ENCODE data around the gene LRRK1.

LRRK1 gene

DNA sequence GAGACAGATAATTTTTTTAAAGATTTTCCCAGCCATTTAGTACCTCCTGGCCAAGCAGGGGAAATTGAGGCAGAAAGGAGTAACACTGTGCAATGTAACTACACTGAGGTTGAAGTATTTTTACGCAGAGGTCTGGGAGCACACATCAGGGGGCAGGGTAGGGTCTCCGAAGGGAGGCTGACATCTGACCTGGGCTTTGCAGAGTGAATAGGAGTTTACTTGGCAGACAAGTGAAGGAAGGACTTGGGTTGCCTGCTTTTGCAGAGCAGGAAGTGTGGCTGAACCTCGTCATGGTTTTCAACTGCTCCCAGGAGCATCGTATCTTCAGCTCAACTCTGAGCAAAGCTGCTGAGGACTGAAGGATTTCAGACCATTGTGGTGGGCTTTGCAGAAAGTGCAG lies 66.2 kb downstream of the LRRK1 start:
- DNase-seq: no peak

- no peak for DNase-seq
Measured at GRCh38 chr15:100986158-100986896, 67.2 kb downstream of the LRRK1 start.

DNA sequence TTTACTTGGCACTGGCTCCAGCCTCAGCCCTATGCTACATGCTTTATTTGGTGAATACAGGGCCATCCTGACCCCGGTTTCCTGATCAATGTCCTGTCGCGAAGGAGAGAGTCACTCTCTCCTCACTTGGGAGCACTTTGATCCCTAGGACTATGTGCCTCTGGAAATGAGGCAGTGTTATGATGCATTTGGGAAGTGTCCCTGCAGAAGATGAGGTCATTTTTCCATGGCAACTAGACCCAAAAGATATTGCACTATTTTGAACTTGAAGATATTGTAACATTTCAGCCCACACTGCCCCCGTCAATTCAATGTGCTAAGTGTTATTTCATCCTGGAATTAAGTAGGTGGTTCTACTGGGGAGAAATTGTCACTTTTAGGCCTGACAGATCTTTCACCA lies 68.0 kb downstream of the LRRK1 start:
- DNase-seq: no peak

GRCh38 chr15:100988297-100988696 lies 69.1 kb downstream of the LRRK1 start:
- no peak for DNase-seq

DNA sequence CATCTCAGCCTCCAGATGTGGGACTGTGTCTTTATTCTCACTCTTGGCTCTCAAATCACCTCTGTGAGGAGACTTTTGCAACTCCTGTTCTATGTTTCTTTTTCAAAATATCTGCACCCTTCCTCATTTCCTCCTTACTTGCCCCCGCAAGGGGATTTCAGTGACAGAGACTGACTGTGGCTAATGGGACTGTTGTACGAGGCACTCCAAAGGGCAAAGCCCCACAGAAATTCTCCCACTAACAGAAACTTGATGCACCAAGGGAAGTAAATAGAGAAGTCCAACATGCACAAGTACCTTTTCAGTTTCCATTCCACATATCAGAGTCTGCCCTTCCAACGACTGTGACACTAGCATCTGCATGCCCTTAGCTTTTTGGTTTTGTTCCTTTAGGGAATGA lies 69.7 kb downstream of the LRRK1 start:
- DNase-seq: no peak

DNA sequence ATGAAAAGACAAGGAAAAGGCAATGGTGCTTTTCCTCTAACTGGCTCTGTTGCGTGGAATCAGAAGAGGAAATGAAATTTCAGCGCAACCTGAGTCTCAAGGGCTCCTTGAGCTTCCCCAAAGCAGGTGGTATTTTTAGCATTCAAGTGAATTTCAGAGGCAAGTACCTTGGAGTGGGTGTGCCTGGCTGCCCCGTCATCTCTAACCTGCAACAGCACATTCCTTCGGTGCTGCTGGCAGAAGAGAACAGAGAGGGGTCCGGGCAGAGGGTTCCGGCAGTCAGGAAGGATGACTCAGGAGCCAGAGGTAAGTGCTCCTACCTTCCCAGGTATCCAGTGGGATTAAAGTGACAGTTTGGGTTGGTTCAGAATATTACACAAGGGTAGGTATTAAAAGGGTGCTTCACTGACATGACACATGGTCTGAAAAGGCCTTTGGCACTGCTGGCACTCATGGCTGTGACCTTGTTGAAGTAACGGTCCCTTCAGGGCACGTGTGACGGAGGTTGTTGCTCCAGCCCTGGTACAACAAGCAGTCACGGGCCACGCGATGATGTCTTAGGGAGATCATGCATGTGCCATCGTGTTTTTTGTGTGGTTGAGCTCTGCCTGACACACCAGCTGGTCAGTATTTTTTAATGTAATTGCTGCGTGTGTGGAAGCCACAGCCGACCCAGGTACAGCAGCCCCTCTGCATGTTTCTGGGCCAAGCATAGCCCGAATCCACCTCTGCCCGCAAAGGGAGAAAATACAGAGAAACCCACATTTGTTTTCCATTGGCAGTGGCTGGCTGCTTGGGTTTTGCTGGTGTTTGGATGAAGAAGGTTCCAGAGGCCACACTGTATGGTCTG lies 75.7 kb downstream of the LRRK1 start:
- no peak for DNase-seq

- no peak for DNase-seq
Measured at GRCh38 chr15:100995471-100996430, 76.6 kb downstream of the LRRK1 start.

GRCh38 chr15:100997442-100997841 lies 78.3 kb downstream of the LRRK1 start:
- DNase-seq: no peak

DNA sequence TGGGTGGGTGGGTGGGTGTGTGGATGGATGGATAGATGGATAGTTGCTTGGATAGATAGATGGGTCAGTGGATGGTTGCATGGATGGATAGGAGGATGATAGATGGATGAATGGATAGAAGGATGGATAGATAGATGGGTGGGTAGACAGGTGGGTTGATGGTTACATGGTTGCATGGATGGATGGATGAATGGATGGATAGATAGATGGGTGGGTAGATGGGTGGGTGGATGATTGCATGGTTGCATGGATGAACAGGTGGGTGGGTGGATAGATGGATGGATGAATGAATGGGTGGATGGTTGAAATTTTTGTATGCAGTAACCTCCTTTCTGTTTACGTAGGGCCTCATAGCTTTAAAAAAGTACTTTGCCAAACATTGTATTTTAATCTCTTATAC lies 79.5 kb downstream of the LRRK1 start:
- DNase-seq: no peak

DNA sequence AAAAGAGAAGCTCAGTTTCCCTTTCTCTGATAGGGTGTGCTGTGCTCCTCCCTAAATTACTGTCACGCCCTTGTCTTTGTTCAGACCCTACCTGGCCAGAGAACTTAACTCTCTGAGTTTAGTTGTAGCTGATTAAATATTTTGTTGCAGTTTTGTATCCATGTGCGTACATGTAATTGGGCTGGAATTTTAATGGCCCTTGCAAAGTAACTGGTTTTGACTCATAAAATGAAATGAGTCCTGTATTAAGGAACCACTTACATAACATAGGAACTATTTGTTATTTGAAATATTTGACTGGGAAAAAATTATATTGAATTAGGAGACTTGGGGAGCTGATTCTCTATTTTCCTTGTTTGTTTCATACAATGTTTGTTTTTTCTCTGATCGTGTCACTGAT lies 80.2 kb downstream of the LRRK1 start:
- no peak for DNase-seq

DNA sequence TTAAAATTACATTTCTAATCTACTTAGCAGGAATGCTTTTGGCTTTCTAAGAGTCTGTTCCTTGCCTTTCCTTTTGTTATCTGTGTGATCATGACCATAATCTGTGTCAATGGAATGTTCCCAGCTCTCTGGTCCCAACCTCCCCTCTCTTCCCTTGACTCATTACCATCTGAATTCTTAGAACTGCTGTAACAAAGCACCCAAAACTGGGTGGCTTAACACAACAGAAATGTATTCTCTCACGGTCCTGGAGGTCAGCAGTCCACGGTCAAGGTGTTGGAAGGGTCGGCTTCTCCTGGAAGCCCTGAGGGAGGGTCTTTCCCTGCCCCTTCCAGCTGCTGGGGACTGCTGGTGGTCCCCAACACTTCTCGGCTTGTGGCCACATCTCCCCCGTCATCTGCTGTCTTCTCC lies 81.1 kb downstream of the LRRK1 start:
- no peak for DNase-seq

DNA sequence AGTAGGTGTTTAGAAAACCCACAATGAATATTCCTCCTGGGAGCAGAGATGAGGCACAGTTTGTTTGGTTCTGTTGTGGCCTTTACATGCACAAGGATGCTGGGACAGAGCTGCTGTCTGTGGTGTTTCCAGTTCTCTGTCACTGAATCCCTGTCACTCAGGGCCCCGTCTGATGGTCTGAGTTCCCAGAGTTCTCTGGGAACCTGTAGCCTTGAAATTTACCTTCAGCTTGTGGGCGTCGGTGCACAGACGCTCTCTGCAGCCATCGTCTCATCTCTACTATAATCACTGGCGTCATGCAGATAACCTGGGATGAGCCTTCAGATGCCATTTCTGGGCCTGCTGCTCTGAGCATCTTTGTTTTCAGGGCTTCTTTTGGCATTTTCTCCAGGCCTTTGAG lies 81.9 kb downstream of the LRRK1 start:
- no peak for DNase-seq

GRCh38 chr15:101001796-101002195 lies 82.6 kb downstream of the LRRK1 start:
- no peak for DNase-seq

- DNase-seq: no peak
Measured at GRCh38 chr15:101003081-101003480, 83.9 kb downstream of the LRRK1 start.

DNA sequence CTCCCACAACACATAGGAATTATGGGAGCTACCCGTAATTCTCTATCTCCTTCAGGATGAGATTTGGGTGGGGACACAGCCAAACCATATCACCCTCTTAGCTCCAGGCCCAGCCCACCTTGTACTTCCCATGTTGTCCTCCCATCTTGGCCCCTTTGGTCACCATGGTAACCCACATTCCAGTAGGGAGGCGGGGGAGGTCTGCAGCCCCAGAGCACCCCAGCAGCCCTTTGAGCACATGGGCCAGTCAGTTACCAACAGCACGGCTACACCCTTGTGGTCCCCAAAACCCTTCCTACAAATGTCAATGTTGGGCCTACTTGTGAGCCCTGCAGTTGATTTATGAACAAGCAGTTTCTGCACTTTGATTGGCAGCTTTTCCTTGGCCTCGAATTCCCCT lies 84.5 kb downstream of the LRRK1 start:
- DNase-seq: no peak

GRCh38 chr15:101004500-101004899 lies 85.3 kb downstream of the LRRK1 start:
- DNase-seq: no peak

- no peak for DNase-seq
Measured at GRCh38 chr15:101004986-101005747, 86.0 kb downstream of the LRRK1 start.

DNA sequence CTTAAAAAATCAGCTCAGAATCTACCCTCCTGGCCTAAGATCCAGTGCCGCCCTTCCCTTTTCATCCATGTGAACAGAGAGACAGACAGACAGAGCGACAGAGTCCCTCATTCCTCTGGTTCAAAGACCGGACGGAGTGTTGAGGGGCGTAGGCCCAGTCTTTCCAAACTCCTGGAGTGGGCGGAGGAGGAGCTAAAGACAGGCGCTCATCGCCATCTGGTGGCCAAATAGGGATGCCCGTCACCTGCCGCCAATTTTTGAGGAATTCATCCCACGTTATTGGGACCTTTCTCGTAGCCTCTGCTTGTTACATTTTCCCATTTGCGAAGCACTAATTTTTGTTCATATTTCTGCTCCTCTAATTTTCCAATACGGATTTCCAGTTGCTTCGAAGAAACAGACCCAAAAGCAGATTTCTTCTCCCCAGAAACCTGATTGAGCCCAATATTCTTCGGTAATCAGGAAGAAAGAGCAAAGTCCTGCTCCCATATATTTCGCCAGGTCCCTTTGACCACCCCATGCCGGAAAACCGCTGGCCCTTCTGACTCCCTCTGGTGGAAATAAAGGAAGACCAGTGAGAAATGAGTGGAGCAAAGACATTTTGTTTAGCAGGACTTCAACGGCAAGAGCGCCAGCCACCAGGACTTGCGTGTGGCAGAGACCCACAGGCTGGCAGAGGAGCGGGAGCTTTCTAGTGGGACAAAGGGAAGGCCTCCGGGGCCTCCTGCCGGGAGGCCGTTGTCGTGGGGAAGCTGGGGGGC lies 88.0 kb downstream of the LRRK1 start:
- peak; percentile 46 for DNase-seq

DNA sequence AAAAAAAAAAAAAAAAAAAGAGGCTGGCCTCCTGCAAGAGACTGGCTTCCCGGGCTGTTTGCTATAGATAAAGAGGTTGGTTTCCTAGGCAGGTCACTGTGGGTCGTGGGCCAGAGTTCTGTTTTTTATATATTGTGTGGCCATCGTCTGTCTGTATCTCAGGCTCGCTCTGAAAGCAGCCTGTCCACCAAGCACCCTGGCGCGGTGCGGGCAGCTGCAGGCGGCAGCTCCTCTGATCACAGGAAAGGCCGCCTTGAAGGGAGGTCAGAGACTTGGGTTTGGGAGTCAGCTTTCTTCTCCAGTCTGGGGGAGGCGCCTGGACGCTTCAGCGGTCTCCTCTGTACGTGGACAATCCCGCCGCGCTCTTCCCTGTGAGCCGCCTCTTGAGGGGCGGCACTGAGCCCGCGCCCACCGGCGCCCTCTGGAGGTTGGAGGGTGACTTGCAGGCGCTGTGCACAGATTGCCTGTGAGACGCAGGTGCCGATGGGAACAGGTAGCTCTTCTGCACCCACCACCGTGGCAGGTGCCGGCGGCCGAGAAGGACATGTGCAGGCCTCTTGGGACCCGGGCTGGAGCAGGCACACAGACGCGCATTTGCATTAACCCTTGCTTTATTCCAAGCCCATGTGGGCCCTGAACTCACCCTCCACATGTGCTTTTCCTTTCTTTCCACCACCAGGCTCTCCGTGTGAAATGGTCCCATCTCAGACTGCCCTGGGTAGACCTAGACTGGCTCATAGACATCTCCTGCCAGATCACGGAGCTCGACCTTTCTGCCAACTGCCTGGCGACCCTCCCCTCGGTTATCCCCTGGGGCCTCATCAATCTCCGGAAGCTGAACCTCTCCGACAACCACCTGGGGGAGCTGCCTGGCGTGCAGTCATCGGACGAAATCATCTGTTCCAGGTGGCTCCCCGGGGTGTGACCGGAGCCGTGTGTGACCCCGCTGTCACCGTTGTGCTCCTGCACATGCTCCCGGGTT lies 89.3 kb downstream of the LRRK1 start:
- DNase-seq: peak; percentile 62

GRCh38 chr15:101009176-101009575 lies 90.0 kb downstream of the LRRK1 start:
- no peak for DNase-seq
